Neutrophil (primary cell): ENCODE results near the gene WDFY4.

Experiments used
- H3K27ac ChIP-seq: fragments of 200-600 bp; sonication (generic); 2 replicates; pipeline ENCODE4 v1.5.1; 2016; ENCODE audit warnings: mild to moderate bottlenecking, moderate library complexity
- H3K27me3 ChIP-seq: fragments of 200-600 bp; sonication (generic); 2 replicates; pipeline ENCODE4 v1.6.0; 2016; ENCODE audit warnings: mild to moderate bottlenecking
- H3K36me3 ChIP-seq: fragments of 200-600 bp; sonication (generic); 2 replicates; pipeline ENCODE4 v1.5.1; 2017
- H3K4me1 ChIP-seq, 2 experiments: fragments of 200-600 bp in 1 of 2; sonication (generic) in 1 of 2; 1 replicate in 1 of 2; 2 replicates in 1 of 2; pipeline versions ENCODE4 v1.5.1 to v1.6.1; 2013 to 2016; ENCODE audit warnings: low read depth in 1 of 2, low read length in 1 of 2, mild to moderate bottlenecking in 1 of 2, moderate library complexity in 1 of 2; ENCODE audit not compliant: control insufficient read depth in 1 of 2, insufficient read depth in 1 of 2
- H3K4me3 ChIP-seq, 2 experiments: fragments of 200-600 bp in 1 of 2; sonication (generic) in 1 of 2; 1 replicate in 1 of 2; 2 replicates in 1 of 2; pipeline ENCODE4 v1.5.1; 2013 to 2016; ENCODE audit warnings: low read depth in 1 of 2, low read length in 1 of 2, mild to moderate bottlenecking in 1 of 2, moderate library complexity in 1 of 2
- H3K9me3 ChIP-seq: fragments of 200-600 bp; sonication (generic); 2 replicates; pipeline ENCODE4 v1.5.1; 2016
- CTCF ChIP-seq: fragments of 200-600 bp; sonication (generic); IDR thresholded peaks from 2 replicates; pipeline ENCODE4 v1.5.1; 2016; ENCODE audit warnings: antibody characterized with exemption

Gene WDFY4

GRCh38 chr10:48931188-48931587 lies 246.5 kb downstream of the WDFY4 start:
- no peaks in the 10 kb centered on the region for H3K9me3 ChIP-seq
- H3K4me1 ChIP-seq: no peaks in the 10 kb centered on the region
- peaks cover 28% of the 10 kb centered on the region for H3K36me3 ChIP-seq
- no peak for TF ChIP-seq CTCF
- H3K27ac ChIP-seq: no peak overlapping the region
- H3K27me3 ChIP-seq: no peaks in the 10 kb centered on the region
- H3K4me3 ChIP-seq: no peak overlapping the region

- TF ChIP-seq CTCF: no peak
- H3K36me3 ChIP-seq: peaks cover 28% of the 10 kb centered on the region
- H3K9me3 ChIP-seq: no peaks in the 10 kb centered on the region
- no peak overlapping the region for H3K27ac ChIP-seq
- H3K4me1 ChIP-seq: no peaks in the 10 kb centered on the region
- H3K27me3 ChIP-seq: no peaks in the 10 kb centered on the region
- H3K4me3 ChIP-seq: no peak overlapping the region
Observed at GRCh38 chr10:48932831-48933664, 248.4 kb downstream of the WDFY4 start.

- no peak overlapping the region for H3K4me3 ChIP-seq
- no peaks in the 10 kb centered on the region for H3K9me3 ChIP-seq
- no peaks in the 10 kb centered on the region for H3K4me1 ChIP-seq
- no peaks in the 10 kb centered on the region for H3K27me3 ChIP-seq
- H3K36me3 ChIP-seq: peaks cover 21% of the 10 kb centered on the region
- no peak overlapping the region for H3K27ac ChIP-seq
- no peak for TF ChIP-seq CTCF
Observed at GRCh38 chr10:48934672-48935501, 250.2 kb downstream of the WDFY4 start.

GRCh38 chr10:48935577-48935976 lies 250.9 kb downstream of the WDFY4 start:
- TF ChIP-seq CTCF: no peak
- Histone ChIP-seq H3K9me3 (no peaks in the 10 kb centered on the region), H3K27me3 (no peaks in the 10 kb centered on the region), H3K27ac (no peak overlapping the region), H3K4me1 (no peaks in the 10 kb centered on the region), H3K4me3 (no peak overlapping the region), H3K36me3 (peaks cover 17% of the 10 kb centered on the region)

- H3K9me3 ChIP-seq: no peaks in the 10 kb centered on the region
- H3K27ac ChIP-seq: no peak overlapping the region
- peaks cover 34% of the 10 kb centered on the region for H3K36me3 ChIP-seq
- no peak overlapping the region for H3K4me3 ChIP-seq
- TF ChIP-seq CTCF: no peak
- H3K27me3 ChIP-seq: no peaks in the 10 kb centered on the region
- no peaks in the 10 kb centered on the region for H3K4me1 ChIP-seq
Observed at GRCh38 chr10:48937796-48938195, 253.1 kb downstream of the WDFY4 start.
